ENCODE measurements around the gene SLC25A22.

Gene SLC25A22

DNA sequence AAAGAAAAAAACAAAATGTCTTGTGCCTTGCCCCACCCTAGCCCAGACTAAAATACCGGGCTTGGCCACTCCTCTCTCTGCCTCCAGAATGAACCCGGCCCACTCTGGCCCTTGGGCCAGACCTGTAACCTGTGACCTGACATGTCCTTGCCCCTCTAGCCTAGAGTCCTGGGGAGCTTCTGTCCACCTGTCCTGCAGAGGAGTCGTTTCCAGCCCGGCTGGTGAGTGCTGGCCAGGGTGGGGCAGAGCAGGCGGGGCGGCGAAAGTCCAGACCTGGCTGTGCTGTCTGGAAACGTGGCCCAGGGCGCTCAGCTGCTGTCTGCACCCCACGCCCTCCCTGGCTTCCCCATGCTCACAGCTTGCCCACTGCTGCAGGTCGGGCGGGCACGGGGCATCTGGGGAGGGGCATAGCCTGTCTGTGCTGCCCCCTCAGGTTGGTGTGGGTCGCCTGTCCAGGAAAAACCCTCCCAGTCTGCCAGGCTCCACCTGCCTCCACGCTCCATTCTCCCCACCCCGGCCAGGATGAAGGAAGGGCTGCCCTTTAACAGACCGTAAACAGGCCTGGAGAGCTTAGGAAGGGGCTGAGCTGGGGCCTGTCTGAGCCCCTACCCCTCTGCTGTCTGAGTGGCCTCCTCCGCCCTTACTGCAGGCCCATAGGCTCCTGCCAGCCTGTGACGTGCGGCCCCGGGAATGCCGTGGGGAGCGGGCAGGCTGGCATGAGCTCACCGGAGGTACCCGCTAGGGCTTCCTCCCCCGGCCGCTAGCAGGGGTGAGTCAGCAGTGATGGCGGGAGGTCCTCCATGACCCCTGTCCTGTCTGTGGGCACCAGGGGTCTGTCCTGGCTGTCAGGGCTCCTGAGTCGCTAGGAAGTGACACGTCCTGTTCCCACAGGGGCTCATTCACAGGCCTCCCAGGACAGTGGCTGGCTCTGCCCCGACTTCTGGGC, 36.6 kb upstream of the SLC25A22 start:
- no peak for DNase-seq (ENCODE audit: low read depth, low spot score)

GRCh38 chr11:833849-834311, 35.8 kb upstream of the SLC25A22 start:
- DNase-seq (ENCODE audit: low read depth, low spot score): no peak

DNA sequence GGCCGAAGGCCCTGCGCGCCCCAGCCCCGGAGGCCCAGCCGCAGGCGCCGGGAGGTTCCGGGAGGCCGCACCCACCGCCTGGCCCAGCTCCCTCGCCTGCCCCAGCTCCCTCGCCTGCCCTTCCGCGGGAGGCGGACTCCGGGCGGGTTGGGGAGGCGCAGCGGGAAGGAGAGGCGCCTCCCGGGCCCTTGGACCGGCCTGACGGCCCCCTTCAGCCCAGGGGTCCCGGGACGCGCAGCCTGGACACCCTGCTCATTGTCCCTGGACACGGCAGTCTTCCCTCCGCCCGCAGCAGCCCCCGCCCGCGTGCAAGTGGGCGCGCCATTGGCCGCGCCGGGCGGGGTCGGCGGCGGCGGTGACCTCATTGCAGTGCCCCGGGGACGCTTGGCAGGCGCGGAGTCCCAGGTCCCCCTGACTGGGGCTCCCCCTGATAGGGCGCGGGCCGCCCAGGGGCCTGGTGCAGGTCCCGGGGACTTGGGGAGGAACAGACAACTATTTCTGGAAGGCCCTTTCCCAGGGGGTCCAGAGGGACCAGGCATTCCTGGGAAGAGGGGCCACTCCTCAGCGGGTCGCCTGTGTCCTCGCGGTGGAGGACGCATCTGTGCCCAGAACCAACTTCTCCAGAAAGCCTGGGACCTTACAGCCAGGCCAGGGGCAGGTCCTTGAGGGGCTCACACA, 35.2 kb upstream of the SLC25A22 start:
- DNase-seq (ENCODE audit: low read depth, low spot score): no peak

DNA sequence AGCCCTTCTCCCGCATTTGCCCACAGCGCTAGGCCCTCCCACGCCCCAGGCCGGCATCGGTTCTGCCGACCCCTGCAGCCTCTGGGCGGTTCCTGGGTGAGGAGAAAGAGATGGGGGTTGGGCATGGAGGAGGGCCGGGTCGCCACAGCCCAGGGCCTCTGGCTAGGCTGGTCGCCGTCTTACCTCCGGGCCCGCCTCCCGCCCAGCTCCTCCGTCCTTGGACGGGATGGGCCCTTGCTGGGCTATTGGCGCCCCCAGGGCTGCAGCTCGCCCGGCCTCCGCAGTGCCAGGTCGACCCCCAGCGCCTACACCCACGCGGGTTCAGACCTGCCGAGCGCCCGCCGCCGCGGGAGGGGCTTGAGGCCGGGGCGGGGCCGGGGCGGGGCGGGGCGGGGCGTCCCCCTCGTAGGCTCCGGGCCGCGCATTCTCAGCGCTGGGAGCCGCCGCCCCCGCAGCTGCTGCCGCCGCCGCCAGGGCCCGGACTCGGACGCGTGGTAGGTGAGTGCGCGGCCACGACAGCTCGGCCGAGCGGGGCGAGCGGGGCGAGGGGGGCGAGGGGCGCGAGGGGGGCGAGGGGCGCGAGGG, 34.5 kb upstream of the SLC25A22 start, which contains the start of gene CD151:
Gene CD151 (plus strand): TSS at position 424 of the 585 bp plus-strand sequence. CDS start 3,118 bp downstream, outside the sequence.
- DNase-seq (ENCODE audit: low read depth, low spot score): no peak

- DNase-seq (ENCODE audit: low read depth, low spot score): no peak
These were observed 34.0 kb upstream of the SLC25A22 start for GRCh38 chr11:831961-832528.

DNA sequence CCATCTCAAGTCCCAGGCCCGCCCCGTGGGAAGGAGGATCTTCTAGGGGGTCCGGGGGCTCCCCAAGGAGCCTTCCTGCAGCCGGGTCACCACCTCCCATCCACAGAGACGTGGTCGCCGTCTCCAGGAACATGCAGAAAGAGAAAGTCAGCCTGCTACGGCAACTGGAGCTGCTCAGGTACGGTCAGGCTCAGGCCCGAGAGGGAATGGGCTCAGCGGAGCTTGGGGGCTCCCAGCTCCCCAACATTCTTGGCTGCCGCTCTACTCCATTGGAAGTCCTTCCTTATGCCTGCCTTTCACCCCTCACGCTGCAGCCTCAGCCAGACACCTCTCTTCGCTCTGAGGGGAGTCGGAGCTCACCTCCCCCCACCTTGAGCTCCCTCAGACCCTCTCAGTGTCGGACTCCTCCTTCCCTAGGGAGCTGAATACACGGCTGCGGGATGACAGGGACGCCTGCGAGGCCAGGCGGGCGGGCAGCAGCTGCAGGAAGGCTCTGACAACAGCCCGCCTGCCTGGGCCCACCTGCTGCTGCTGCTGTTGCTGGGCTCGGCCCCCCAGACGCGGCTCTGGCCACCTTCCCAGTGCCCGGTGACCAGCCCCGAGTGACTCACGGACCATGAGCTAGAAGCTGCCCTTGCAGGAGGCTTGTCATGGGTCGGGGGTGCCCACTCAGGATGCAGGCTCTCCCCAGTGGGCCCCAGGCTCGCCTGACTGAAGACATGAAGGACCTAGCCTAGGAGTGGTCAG, 33.2 kb upstream of the SLC25A22 start:
- no peak for DNase-seq (ENCODE audit: low read depth, low spot score)

- no peak for DNase-seq (ENCODE audit: low read depth, low spot score)
These were observed 32.4 kb upstream of the SLC25A22 start for GRCh38 chr11:830295-831117.

- no peak for DNase-seq (ENCODE audit: low read depth, low spot score)
These were observed 31.8 kb upstream of the SLC25A22 start for GRCh38 chr11:829847-830294.

DNA sequence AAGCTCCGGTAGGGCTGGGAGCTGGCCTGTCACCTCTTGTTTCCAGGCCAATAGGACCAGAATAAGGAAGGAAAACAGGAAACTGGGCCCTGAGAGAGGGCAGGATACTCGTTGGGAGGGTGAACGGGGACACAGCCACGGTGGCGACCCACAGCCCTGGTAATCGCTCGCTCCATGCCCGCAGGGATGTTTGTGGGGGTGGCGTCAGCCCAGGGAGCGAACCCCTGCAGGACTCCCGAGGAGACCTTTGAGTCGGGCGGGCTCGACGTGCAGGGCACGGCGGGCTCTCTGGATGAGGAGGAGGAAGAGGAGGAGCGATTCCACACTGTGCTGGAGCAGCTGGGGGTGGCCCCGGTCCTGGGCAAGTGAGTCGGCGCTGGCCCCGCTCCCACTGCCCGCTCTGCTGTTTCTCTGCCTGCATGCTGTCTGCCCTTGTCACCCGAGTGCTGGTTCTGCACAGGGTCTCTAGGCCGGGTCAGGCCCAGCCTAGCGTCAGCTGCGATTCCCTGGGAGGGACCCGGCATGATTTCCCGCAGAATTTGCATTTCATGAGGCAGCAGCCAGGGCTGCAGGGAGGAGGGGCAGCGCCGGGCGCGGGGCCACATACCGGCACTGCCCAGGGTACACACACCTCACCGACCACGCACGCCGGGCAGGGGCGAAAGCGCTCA, 31.2 kb upstream of the SLC25A22 start:
- no peak for DNase-seq (ENCODE audit: low read depth, low spot score)

- DNase-seq (ENCODE audit: low read depth, low spot score): no peak
These were observed 30.6 kb upstream of the SLC25A22 start for GRCh38 chr11:828506-829175.

- DNase-seq (ENCODE audit: low read depth, low spot score): no peak
These were observed 29.8 kb upstream of the SLC25A22 start, which contains the start of gene CRACR2B for GRCh38 chr11:827897-828192. CRACR2B (plus strand) TSS chr11:827919; CDS start chr11:828608, 689 bp downstream.

DNA sequence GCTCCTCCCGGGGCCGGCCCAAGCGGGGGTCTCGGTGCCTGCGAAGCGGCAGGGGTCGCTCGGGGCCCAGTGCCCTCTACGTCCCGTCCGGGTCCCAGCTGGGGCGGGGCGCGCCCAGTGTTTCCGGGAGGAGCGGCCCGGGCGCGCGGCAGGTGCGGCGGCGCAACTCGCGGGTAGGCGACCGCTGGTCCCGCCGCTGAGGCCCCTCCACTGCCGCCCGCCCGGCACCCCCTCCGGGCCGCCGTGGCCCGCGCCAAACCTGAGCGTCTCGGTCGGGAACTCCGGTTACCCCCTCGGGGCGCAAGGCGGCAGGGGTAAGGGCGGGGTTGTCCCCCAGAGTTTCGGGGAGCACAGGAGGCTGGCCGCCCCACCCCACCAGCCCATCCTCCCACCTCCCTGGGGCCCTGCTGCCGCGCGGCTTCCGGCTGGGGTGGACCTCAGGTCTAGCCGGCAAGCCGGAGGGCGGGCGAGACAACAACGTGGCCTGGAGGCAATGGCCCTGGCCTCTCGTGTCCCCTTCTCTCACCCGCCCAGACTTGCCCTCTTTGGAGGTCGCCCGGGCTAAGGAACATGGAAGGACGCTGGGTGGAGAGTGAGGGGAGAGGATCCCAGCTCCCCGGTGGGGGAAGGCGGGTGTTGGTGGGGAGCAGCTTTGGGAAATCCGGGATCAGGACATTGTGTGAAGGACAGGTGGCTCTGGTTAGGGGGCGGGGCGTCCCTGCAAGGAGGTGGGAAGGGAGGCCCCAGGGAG, 29.2 kb upstream of the SLC25A22 start:
- no peak for DNase-seq (ENCODE audit: low read depth, low spot score)

GRCh38 chr11:826836-827145, 28.7 kb upstream of the SLC25A22 start:
- no peak for DNase-seq (ENCODE audit: low read depth, low spot score)

GRCh38 chr11:826227-826621, 28.1 kb upstream of the SLC25A22 start:
- DNase-seq (ENCODE audit: low read depth, low spot score): no peak

DNA sequence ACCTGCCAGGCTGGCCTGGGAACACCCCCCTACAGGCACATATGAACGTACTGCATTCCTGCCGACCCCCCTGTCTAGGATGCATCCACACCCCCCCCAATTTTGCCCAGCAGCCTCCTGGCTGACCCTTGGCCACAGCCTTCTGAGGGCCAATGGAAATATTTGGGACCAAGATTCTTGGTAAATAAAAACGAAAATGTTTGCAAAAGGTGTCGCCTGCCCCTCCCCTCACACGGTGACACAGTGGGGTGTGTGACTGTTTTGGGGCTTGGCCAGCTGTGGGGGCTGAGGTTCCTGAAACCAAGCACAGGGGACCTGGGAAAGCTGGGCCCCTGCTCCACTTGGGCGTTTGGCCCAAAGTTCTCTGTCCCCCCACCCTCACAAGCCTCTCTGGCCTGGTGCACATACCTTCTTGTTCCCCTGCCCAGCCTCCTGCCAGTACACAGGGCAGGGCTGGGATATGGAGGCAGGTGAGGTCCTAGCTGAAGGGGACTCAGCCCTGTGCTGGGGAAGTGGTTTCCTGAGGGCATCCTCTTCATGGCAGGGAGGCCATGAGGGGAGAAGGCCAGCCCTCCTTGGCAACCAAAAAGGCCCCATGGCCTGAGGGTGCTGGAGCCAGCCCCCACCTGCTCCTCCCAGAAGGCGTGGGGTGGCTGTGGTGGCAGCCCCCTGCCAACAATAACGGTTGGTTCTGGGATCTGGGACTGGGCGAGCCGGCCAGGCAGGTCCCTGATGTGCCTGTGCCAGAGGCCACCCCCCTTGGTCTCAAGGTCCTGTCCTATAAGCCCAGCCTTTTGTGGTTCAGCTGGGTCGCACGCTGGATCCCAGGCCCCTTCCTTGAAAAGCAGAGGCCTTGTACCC, 27.5 kb upstream of the SLC25A22 start:
- DNase-seq (ENCODE audit: low read depth, low spot score): no peak

DNA sequence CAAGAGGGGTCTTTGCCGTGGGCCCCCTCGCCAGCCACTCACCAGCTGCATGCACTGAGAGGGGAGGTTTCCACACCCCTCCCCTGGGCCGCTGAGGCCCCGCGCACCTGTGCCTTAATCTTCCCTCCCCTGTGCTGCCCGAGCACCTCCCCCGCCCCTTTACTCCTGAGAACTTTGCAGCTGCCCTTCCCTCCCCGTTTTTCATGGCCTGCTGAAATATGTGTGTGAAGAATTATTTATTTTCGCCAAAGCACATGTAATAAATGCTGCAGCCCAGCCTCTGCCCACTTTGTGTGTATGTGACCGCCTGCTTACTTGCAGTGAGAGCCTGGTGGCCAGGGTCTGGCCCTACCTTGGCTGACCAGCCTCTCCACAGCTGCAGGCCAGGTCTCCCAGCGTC, 26.9 kb upstream of the SLC25A22 start:
- DNase-seq (ENCODE audit: low read depth, low spot score): no peak

DNA sequence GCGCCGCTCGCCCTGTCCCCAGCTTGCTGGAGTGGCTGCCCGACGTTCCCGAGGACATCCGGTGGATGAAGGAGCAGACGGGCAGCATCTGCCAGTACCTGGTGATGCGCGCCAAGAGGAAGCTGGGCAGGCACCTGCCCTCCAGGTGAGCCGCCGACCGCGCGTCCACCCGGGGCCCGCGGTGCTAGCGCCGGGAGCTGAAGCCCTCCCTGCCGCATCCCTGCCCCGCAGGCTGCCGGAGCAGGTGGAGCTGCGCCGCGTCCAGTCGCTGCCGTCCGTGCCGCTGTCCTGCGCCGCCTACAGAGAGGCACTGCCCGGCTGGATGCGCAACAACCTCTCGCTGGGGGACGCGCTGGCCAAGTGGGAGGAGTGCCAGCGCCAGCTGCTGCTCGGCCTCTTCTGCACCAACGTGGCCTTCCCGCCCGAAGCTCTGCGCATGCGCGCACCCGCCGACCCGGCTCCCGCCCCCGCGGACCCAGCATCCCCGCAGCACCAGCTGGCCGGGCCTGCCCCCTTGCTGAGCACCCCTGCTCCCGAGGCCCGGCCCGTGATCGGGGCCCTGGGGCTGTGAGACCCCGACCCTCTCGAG, 26.3 kb upstream of the SLC25A22 start:
- DNase-seq (ENCODE audit: low read depth, low spot score): no peak

All from activated CD4-positive, CD25-positive, alpha-beta regulatory T cell treated with anti-CD3 and anti-CD28 coated beads, Interleukin-2, amount 50 U/mL, for 16 hours (primary cell).